IPS DF 4.7 (cell line): ENCODE measurements around the gene KCNT2.
"Not testable (repeated sequence)": the region's sequence is repeated elsewhere in the genome, so short reads cannot be mapped to it uniquely, and the experiment has no call there.

Source experiments
- DNase-seq: peaks from one replicate; pipeline ENCODE4 v3.0.0-alpha.2; 2013; ENCODE audit warnings: low spot score; ENCODE audit errors: extremely low read depth

KCNT2 gene

DNA sequence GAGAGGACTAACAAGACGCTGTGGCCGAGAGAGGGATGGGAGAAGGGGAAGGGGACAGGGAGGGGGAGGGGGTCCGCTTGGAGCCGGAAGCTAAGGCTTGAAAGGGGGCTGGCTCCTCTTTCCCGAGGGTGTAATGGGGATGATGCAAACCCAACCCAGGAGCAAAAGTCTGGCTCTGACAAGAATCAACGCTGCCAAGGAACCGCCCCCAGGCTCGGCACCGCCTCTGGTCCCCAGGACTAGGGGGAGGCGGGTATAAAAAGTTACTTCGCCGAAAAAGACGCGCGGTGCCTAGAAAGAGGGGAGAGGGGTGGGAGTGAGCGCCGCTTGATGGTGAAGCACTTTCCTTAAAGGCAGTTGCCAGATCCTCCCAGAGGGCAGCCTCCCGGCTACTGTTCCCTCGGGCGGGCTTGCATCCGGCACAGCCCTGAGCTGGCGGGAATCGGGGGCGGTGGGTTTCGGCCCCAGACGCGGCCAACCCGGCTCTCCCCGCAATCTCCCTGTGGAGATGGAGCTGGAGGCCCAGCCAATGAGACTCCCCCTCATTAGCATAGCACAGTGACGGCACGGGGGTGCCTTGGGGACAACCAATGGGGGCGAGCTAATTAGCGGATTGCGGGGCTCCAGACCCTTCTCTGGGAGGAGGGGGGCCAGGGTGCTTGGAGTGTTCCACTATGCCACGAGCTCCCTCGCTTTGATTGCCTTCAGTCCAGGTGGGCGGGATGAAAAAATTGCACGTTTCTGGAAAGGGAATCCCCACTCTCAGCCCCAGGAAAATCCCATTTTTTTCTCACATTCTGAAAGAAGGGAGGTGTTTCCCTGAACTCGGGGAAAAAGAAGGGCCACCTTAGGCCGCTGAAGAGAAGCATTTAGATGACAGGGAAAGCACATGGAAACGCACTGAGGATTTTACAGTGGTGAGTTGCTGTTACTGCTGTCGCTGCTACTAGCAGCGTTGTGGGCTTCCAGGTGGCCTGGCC is at the start of gene KCNT2:
KCNT2 (minus strand) TSS at position 51 of the 980 bp plus-strand sequence. CDS start 131 bp downstream, outside the sequence.
- DNase-seq, result peak; percentile 93

DNA sequence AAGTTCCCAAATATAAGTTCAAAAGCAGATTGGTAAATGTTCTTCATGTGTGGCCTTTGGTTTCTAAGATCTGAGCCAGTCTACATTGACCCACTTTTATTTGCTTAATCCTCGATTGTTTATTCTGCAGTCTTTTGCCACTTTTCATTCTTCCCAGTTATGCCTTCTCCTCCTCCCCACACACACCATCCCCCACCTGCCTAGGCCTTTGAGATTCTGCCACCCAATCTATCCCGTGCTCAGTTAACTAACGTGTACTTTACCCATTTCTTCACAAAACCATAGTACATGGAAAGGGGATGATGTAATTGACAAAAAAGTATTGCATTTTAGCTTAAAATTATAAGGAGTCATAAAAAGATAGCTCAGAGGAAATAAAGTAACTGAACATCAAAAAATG is 47.3 kb upstream of the KCNT2 start:
- DNase-seq, result no peak

DNA sequence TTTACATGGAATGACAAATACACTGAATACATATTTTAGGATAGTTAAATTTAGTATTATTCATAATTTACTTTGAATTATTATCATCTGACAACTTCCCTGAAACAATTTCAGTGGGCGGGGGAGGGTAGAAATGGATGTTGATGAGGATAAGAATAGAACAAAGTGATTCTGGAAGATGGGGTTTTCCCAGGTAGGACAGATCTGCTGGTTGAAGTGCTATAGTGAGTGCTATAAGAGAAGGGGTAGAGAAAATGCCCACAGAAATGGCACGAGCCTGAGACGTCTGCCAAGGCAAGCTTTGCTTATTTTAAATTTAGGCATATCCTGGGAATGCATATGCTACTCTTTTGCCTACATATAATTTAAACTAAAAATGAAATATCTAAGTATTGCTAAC is 46.8 kb upstream of the KCNT2 start:
- no peak for DNase-seq

DNA sequence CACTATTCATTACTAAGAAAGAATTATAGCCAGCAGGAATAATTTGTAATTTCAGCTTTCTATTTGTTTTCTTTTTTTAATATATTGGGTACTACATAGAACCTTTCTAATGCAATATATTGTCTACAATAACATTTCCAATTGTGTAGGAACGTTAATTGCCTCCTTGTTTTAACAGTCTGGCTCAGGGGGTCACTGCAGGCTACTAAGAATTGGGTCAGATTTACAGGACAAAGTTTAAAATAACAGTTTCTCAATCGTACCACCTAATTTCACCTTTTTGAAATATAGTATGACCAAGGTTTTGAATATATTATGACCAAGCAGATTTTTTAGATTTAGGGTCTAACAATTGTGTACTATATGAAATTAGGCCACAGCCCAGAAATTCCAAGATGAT is 46.0 kb upstream of the KCNT2 start:
- no peak for DNase-seq

DNA sequence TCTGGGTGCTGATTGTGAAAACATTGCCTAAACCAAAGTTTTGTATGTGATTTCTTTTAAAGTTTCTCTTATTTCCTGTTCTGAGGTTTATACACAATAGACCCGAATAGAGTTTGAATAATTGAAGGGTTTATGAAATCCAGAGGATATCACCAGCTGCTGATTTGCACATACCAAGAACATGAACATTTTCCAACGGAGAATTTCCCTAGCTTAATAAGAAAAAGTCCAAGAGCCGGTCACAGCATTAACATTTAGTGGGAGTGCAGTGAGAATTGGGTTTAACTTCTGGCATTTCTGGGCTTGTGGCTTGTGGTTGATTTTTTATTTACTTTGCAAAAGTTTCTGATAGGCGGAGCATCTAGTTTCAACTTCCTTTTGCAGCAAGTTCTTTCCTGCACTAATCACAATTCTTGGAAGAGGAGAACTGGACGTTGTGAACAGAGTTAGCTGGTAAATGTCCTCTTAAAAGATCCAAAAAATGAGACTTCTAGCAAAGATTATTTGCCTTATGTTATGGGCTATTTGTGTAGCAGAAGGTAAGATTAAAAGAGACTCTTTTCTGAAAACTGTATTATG is 43.5 kb upstream of the KCNT2 start, which contains the start of gene CFH:
CFH (plus strand) TSS at position 407 of the 579 bp plus-strand sequence; CDS start at position 482, 75 bp downstream.
- no peak for DNase-seq

DNA sequence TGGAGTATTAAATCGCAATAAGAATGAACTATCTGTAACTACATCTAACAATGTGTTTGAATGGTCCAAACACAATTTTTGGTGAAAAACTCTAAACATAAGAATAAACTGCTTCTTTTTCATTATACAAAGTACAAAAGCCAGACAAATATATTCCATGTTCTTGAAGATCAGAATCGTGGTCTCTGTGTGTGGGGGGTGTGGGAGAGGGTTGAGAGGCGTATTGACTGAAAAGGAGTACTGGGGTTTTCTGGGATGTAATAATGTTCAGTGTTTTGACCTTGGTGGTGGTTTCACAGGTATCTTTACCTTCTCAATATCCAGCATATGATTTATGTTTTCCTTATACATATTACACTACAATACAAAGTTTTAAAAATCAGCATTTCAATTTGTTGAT is 42.8 kb upstream of the KCNT2 start:
- no peak for DNase-seq

DNA sequence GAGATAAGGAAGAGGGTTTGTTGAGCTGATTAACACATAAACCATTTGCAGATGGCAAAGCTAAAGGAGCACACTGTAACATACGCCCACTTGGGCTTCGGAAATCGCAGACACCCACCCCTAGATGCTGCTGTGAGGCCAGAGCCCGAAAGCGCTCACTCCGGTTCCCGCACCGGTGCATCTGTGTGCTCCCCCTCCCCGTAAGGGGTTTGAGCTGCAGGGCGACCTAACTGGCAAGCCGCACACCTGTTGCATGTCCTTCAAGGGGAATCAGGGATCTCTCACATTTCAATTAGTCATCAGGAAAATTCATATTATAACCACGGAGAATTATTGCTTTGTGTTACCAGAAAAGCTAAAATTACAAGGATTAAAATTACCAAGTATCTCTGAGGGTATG is 42.2 kb upstream of the KCNT2 start:
- no peak for DNase-seq

DNA sequence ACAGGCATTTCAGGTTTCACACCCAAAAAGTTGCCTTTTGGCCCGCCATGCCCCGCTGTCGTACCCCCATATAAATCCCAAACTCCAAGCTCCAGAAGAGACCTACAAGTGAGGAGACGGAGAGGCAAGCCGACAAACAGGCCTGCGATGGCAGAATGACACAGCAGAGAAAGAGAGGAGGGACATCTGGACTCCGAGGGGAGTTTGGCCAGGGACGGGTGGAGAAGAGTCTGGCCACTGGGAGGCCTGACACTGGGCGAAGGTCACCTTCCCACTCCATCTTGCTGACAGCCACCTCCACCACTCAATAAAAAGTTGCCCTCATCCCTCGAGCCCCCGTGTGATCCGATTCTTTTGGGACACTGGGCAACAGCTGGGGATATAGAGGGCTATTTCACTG is 41.8 kb upstream of the KCNT2 start:
- DNase-seq, result no peak

DNA sequence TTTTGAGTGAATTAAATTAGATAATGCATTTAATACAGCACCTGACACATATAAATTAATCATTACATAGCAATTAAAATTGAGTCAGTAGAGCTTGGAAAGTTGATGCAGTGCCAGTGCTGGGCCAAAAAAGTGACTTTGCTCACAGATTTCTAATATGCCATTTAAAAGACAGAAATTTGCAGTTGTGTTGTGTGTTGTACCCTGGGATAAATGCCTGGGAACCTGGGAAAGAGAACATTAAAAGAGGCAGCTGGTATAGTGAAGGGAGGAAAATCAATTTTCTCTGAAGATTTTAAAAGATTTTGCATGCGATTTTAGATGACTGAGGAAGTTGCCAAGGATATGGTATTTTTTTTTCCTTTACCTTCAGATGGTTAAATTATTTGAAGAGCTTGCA is 32.7 kb upstream of the KCNT2 start:
- DNase-seq, result no peak

DNA sequence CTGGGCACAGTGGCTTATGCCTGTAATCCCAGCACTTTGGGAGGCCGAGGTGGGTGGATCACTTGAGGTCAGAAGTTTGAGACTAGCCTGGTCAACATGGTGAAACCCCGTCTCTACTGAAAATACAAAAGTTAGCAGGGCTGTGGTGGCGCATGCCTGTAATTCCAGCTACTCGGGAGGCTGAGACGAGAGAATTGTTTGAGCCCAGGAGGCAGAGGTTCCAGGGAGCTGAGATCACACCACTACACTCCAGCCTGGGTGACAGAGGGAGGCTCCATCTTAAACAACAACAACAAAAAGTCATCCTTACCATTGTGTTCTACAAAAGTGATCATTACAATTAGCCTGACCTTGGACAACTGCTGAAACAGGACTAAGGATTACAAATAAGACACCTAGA is 31.1 kb upstream of the KCNT2 start:
- not testable (repeated sequence) for DNase-seq

DNA sequence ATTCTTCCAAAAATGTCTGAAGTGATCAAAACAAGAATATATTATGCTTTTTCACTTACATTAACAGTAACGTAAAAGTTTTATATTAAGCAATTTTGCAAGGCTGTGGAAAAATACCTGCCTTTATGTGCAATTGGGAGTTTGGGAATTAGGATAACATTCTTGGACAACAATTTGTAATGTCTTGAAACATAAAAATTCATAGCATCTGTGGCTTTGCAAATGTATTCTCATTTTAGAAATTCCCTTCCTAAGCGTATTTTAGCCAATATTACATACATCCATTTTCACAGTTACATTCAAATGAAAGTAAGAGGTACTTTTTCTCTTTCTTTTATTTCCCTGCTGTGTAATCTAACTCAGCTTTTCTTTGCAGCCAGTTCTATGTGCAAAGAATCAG is 30.2 kb upstream of the KCNT2 start:
- no peak for DNase-seq

DNA sequence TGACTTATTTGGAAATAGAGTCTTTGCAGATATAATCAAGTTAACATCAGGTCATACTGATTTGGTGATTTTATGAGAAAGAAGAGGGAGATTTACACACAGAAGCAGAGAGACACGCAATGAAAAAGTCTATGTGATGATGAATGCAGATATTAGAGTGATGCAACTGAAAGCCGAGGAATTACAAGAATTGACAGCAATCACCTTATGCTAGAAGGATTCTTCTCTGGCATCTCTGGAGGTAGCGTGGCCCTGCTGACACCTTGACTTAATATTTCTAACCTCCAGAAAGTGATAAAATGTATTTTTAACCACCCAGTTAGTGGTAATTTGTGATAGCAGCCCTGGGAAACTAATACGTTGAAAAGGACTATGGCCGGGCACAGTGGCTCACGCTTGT is 29.4 kb upstream of the KCNT2 start:
- DNase-seq, result no peak

DNA sequence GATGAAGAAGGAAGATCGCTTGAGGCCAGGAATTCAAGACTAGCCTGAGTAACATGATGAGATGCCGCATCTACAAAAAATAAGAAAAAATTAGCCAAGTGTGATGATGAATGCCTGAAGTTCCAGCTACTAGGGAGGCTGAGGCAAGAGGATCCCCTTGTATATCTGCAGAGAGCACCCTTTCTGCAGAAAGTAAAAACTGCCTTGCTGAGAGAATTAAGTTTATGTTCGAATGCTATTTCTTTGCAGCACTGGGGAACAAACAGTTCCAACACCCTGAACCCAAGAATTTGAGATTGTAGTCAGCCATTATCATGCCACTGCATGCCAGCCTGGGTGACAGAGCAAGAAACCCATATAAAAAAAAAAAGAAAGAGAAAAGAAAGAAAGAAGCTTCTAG is 20.6 kb upstream of the KCNT2 start:
- DNase-seq, result no peak

DNA sequence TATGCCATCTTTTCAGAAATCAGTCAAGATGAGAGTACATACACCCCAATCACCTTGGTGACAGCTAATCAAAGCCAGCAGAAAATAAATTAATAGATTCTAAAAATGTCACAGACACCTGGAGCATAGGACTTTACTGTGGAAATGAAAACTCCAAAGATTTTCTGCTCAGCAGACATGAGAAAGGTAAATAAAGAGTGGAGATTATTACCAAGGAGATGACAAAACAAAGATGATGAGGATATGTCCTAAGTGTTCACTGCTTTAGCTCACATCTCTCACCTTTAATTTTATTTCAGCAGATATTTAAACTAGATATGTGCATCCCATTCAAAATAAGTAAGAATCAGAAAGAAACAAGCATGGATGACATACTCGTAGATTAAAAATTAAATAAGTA is 14.8 kb upstream of the KCNT2 start:
- no peak for DNase-seq

DNA sequence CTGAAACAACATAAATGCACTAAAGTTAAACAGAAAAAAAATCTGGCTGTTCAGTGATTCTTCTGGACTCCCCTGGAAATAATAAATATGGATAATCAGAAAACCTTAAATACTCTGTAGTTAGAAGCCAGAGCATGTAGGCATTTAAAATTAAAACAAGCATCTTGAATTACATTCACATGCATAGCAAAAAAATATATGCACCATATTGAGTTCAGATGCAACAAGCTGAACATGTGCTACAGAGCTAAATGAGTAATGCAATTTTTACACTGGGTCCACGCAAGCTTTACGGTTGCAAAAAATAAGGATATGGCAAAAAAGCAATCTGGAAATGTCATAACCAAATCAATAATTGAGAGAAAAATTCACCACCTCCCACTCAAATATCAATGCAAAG is 11.5 kb upstream of the KCNT2 start:
- no peak for DNase-seq

DNA sequence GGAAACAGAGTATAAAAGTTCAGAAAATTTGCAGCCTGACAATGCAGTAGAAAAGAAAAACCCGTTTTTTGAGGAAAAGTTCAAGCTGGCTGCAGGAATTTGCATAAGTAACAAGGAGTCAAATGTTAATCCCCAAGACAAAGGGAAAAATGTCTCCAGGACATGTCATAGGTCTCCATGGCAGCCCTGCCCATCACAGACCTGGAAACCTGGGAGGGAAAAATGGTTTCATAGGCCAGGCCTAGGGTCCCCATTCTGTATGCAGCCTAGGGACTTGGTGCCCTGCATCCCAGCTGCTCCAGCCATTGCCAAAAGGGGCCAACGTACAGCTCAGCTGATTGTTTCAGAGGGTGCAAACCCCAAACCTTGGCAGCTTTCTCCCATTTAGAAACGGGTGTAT is 3.6 kb upstream of the KCNT2 start:
- peak; percentile 19 for DNase-seq

DNA sequence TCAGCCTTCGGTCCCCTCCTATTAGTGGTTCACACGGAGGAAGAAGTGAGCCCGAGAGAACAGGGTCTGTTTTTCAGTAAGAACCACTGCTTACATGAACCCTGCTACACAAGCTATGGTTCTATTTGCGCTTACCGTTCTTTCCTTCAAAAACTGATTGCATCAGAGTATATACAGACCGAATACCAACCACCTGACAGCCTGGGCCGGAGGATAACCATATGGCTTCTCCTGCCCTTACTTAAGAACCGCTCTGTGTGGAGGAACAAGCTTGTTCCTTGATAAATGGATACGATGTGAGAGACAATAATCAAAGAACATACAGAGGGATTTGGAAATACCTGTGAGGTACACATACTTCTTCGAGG is 1.1 kb upstream of the KCNT2 start:
- DNase-seq, result no peak

DNA sequence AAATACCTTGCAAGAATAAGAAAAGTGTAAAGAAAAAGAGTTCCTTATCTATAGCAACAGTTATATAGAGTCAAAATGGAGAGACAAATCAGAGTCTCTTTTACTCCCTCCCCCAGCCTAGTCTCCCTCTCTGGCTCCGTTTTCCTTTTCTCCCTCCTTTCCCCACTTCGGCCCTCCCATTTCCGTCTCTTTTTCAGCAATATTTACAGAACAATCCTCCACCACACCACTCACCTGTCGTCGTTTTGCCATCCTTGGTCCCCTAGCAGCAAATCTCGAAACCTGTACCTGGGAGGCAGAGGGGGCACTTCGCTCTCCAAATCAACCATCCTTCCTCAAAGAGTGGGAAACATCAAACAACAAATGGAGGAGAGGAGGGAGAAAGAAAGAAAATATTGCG is 259 bp downstream of the KCNT2 start:
- no peak for DNase-seq

DNA sequence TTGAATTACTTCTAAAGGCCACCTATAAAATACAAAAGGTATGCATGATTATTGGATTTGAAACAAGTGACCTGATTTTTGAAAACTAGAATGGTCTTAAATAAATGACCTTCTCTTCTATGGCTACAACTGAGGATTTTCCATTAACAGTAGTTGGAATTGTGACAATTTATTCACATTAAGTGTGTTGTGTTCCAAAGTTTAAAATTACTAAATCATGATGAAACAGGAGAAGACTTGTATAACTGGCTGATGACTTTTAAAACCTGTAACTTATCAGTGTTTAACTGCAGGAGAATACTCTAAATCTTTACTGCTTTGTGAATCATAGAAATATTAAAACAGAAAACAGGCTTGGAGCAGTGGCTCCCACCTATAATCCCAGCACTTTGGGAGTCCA is 4.6 kb downstream of the KCNT2 start:
- no peak for DNase-seq

DNA sequence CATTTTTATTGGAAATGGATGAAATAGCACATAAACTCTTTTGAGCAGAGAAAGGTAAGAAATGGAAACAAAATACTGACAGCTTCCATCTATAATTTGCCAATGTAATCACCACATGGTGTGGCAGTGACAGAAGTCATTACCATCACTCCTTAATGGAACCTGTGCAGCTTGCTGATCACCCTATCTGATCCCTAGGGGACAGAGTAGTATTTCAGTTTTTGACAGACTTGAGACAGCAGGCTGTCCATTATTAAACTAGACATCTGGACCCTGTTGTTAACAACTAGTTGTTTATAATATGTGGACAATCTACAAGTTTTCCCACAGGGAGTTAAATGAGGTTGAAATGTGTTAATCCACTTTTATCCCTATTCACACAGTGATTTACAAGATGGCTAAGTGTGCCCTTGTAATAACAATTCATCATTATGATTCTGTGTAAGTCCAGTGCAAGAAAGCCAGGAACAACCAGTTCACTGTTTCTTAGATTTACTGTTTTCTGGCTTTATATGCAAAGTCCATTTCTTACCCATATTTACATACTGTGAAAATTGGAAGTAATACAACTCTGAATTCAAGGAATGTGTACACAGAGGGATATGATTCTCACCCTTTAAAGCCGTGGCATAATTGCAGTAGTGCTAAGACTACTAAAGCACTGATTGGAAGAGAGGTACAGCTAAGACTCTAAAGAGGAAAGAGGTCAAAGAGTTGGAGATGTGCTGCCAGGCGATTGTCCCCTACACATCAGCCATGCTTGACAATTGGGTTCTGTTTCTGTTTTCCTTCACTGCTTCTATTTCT is 9.1 kb downstream of the KCNT2 start:
- DNase-seq, result no peak

DNA sequence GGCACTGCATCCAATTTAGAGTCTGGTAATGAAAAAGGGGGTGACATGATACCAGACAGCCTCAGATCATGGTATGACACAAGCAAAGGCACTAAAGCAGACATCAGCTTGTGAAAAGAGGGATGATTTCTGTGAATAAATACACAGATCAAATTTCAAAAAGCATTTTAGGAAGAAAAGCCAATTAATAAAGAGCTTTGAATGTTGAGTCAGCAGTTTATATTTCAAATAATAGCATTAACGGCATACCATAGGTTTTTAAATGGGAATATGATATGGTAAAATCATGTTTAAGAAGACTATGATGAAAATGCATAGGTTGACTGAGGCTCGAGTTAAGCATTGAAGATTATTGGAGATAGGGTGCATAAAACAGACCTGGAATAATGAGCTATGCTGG is 13.5 kb downstream of the KCNT2 start:
- DNase-seq, result no peak

DNA sequence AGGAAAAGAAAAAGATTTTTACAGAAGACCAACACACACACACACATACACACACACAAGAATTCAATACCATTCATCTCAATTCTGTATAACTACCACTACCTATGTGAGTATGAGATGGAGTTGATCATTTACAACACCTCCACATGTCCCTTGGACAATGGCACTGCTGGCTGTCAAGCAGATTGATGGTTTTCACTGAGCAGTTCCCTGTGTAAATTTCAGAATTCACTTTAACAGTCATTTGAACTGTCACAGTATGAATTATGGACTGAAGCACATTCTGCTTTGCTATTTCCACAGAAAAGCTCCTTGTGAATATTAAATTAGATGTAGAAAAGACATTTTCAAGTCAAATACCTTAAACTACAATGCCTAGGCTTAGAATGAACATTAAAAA is 14.3 kb downstream of the KCNT2 start:
- no peak for DNase-seq
